ENCODE results near the gene CDH15.

DNA sequence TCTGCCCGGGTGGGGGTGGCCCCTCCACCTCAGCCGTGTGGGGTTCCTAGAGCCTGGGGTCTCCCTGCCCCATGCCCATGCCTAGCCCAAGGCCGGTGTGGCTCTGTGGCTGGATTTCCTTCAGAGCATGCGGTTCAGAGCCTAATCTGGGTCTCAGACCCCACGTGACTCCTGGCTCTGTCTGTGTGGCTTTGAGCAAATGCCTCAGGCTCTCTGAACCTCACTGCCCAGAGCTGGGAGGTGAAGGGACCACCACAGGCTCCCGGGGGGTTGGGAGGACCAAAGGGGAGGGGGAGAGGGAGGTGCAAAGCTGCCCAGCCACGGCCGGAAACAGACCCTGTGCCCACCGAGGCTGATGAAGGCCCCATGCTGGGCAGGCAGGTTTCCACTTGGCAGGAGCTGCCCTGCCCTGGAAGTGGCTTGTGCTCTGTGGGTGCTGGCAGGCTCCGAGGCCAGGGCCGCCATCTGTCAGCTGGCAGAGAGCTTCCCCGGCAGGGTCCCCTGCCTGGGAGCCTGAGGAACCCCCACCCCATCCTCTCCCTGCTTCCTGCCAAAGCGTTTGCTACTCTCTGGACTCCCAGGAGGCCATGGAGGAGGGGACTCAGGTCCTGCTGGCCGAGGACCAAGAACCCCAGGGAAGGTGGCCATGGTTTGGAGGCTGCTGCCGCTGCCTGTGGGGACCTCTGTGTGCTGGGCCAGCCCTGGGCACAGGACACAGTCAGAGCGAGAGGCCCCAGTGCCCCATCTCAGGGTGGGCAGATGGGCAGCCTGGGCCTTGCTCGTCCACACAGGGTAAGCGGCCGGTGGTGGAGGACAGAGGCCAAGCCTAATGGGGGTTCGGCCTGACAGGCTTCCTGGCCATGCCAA lies 4.0 kb downstream of the CDH15 start:
- TF ChIP-seq ZNF274 (IDR thresholded peaks at IDR 0.05; ENCODE audit: low read depth, low read length): no peak
- TF ChIP-seq YY1 (IDR thresholded peaks at IDR 0.05; ENCODE audit: insufficient read depth, insufficient read length): no peak

Measured in NT2/D1 (cell line).